Trophoblast cell (in vitro differentiated cells and primary cell): ENCODE results near the gene TAS2R20. TPM values are rescaled to one million over a fixed set of nuclear protein-coding genes. Genes with fewer than 3 reads are reported as not detected.
"Not testable (repeated sequence)": the region's sequence is repeated elsewhere in the genome, so short reads cannot be mapped to it uniquely, and the experiment has no call there.

Source experiments
- DNase-seq, 2 donors: peaks; one replicate each; pipeline ENCODE4 v3.0.0-alpha.2; 2016
- H2AFZ ChIP-seq: 2 replicates; pipeline ENCODE4 v1.6.1; 2013; ENCODE audit warnings: low read length, moderate library complexity, mild to moderate bottlenecking; ENCODE audit not compliant: insufficient read depth, poor library complexity
- H2AK5ac ChIP-seq: 2 replicates; pipeline ENCODE4 v1.6.1; 2013; ENCODE audit warnings: mild to moderate bottlenecking, low read length
- H2BK120ac ChIP-seq: 2 replicates; pipeline ENCODE4 v1.6.1; 2013; ENCODE audit warnings: low read length, mild to moderate bottlenecking, moderate library complexity; ENCODE audit not compliant: insufficient read depth, poor library complexity
- H2BK12ac ChIP-seq: 2 replicates; pipeline ENCODE4 v1.6.1; 2013; ENCODE audit warnings: mild to moderate bottlenecking, low read length, moderate library complexity
- H2BK5ac ChIP-seq: 2 replicates; pipeline ENCODE4 v1.6.1; 2013; ENCODE audit warnings: low read length, low read depth, moderate library complexity, mild to moderate bottlenecking; ENCODE audit not compliant: poor library complexity
- H3K14ac ChIP-seq: 2 replicates; pipeline ENCODE4 v1.6.1; 2013; ENCODE audit warnings: mild to moderate bottlenecking, low read length
- H3K18ac ChIP-seq: 2 replicates; pipeline ENCODE4 v1.6.1; 2013; ENCODE audit warnings: mild to moderate bottlenecking, low read length
- H3K23ac ChIP-seq: 2 replicates; pipeline ENCODE4 v1.6.1; 2013; ENCODE audit warnings: low read length
- H3K27ac ChIP-seq: 2 replicates; pipeline ENCODE4 v1.5.1; 2013; ENCODE audit warnings: low read depth, mild to moderate bottlenecking, inconsistent platforms, low read length, moderate library complexity
- H3K27me3 ChIP-seq: 2 replicates; pipeline ENCODE4 v1.6.1; 2013; ENCODE audit warnings: inconsistent platforms, mild to moderate bottlenecking, low read length, moderate library complexity; ENCODE audit not compliant: insufficient read depth
- H3K36me3 ChIP-seq, 2 experiments: 1 replicate in 1 of 2; 2 replicates in 1 of 2; pipeline ENCODE4 v1.6.1; 2013; ENCODE audit warnings: low read length in 2 of 2, mild to moderate bottlenecking in 2 of 2, moderate library complexity in 1 of 2; ENCODE audit not compliant: insufficient read depth in 2 of 2, control insufficient read depth in 1 of 2
- H3K4ac ChIP-seq: 2 replicates; pipeline ENCODE4 v1.6.1; 2013; ENCODE audit warnings: low read depth, mild to moderate bottlenecking, low read length, moderate library complexity
- H3K4me1 ChIP-seq, 2 experiments: 1 replicate in 1 of 2; 2 replicates in 1 of 2; pipeline ENCODE4 v1.6.1; 2013; ENCODE audit warnings: low read length in 2 of 2, mild to moderate bottlenecking in 2 of 2, moderate library complexity in 1 of 2; ENCODE audit not compliant: insufficient read depth in 2 of 2, control insufficient read depth in 1 of 2
- H3K4me2 ChIP-seq: 2 replicates; pipeline ENCODE4 v1.6.1; 2013; ENCODE audit warnings: inconsistent platforms, mild to moderate bottlenecking, low read length, moderate library complexity
- H3K4me3 ChIP-seq: 2 replicates; pipeline ENCODE4 v1.5.1; 2013; ENCODE audit warnings: mild to moderate bottlenecking, low read depth, low read length, inconsistent platforms
- H3K79me1 ChIP-seq: one replicate; pipeline ENCODE4 v1.6.1; 2013; ENCODE audit warnings: low read length
- H3K79me2 ChIP-seq: 2 replicates; pipeline ENCODE4 v1.6.1; 2013; ENCODE audit warnings: low read length, mild to moderate bottlenecking; ENCODE audit not compliant: control insufficient read depth, insufficient read depth, poor library complexity
- H3K9ac ChIP-seq: 2 replicates; pipeline ENCODE4 v1.6.1; 2013; ENCODE audit warnings: mild to moderate bottlenecking, low read length
- H3K9me3 ChIP-seq: 2 replicates; pipeline ENCODE4 v1.6.1; 2013; ENCODE audit warnings: low read depth, mild to moderate bottlenecking, control low read depth, inconsistent platforms, low read length; ENCODE audit not compliant: insufficient read depth
- H4K12ac ChIP-seq: 2 replicates; pipeline ENCODE4 v1.6.1; 2013; ENCODE audit warnings: low read depth, mild to moderate bottlenecking, low read length, moderate library complexity
- H4K8ac ChIP-seq: 2 replicates; pipeline ENCODE4 v1.6.1; 2013; ENCODE audit warnings: low read depth, mild to moderate bottlenecking, low read length, moderate library complexity
- H4K91ac ChIP-seq: one replicate; pipeline ENCODE4 v1.6.1; 2013; ENCODE audit warnings: low read depth, mild to moderate bottlenecking, low read length, moderate library complexity
- WGBS: extraction: QIAGEN DNeasy Blood & Tissue Kit; methylation state at CpG from one replicate; pipeline ENCODE4 v1.1.7; 2013; ENCODE audit warnings: missing lambda C conversion rate; ENCODE audit not compliant: insufficient read length, insufficient coverage; ENCODE audit errors: extremely low coverage; 5-methylcytosine and 5-hydroxymethylcytosine counted together
- polyA plus RNA-seq: library from polyadenylated mRNA; stranded (reverse); fragments of 200-250 nt; gene quantifications from 2 replicates; pipeline ENCODE4 v1.2.3, GENCODE V29; 2013

Gene TAS2R20, protein sequence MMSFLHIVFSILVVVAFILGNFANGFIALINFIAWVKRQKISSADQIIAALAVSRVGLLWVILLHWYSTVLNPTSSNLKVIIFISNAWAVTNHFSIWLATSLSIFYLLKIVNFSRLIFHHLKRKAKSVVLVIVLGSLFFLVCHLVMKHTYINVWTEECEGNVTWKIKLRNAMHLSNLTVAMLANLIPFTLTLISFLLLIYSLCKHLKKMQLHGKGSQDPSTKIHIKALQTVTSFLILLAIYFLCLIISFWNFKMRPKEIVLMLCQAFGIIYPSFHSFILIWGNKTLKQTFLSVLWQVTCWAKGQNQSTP
- 0.11 and 0.14 TPM in 2 replicates for polyA plus RNA-seq

DNA sequence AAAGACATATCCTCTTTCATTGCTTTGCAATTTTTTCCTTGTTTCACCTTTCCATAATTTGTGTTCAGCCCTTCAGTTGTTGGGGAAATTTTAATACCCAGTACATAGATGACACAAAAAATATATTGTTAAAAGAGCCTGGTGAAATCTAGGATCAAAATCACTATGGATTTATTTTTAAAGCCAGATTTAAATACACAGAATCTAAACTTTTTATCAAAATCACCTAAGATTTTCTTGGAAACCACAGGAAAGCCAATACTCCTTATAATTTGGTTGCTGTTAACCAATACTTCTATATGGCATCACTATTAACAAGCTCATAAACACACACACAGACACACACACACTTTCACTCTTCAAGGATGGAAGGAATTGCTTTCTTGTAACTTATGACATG is at the start of gene TAS2R20:
Gene TAS2R20 (minus strand): TSS at position 101 of the 400 bp plus-strand sequence. CDS start 429 bp downstream, outside the sequence.
- Histone ChIP-seq H3K9me3 (no peaks in the 10 kb centered on the region), H3K79me2 (no peaks in the 10 kb centered on the region), H3K9ac (no peak within 1 kb of the TSS), H3K4me1 (no peaks in the 10 kb centered on the region), H2AFZ (no peak within 1 kb of the TSS), H3K18ac (no peak within 1 kb of the TSS), H3K36me3 (peaks cover 0 to 7% of the 10 kb centered on the region in 2 experiments), H3K27me3 (no peaks in the 10 kb centered on the region), H4K8ac (no peak within 1 kb of the TSS), H3K4ac (no peak within 1 kb of the TSS), H3K27ac (no peak within 1 kb of the TSS), H4K91ac (no peak within 1 kb of the TSS), H3K14ac (no peak within 1 kb of the TSS), H2BK12ac (no peak within 1 kb of the TSS), H3K79me1 (no peaks in the 10 kb centered on the region), H2BK5ac (no peak within 1 kb of the TSS), H2BK120ac (no peak within 1 kb of the TSS), H3K4me2 (no peak within 1 kb of the TSS), H3K23ac (no peak within 1 kb of the TSS), H3K4me3 (no peak within 1 kb of the TSS), H4K12ac (no peak within 1 kb of the TSS), H2AK5ac (no peak within 1 kb of the TSS)
- no peak for DNase-seq

DNA sequence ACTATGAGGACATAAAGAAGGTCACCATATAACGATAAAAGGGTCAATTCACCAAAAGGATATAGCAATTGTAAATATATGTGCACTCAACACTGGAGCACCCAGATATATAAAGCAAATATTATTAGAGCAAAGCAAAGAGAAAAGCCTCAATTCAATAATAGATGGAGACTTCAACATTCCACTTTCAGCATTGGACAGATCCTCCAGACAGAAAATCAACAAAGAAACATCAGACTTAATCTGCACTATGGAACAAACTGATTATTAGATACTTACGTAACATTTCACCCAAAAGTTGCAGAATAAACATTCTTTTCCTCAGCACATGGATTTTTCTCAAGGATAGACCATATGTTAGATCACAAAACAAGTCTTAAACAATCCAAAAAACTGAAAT is 43.3 kb upstream of the TAS2R20 start:
- not testable (repeated sequence) for H2BK5ac ChIP-seq, H3K4me3 ChIP-seq, H3K36me3 ChIP-seq, H2AK5ac ChIP-seq, H3K4ac ChIP-seq, H2BK12ac ChIP-seq, H3K79me2 ChIP-seq, H3K23ac ChIP-seq, H4K8ac ChIP-seq, H3K27ac ChIP-seq, H3K14ac ChIP-seq, H3K79me1 ChIP-seq, H3K9me3 ChIP-seq, H3K4me2 ChIP-seq, H3K18ac ChIP-seq, H3K9ac ChIP-seq, H3K27me3 ChIP-seq, H4K12ac ChIP-seq, H2AFZ ChIP-seq, DNase-seq, H4K91ac ChIP-seq, H2BK120ac ChIP-seq, H3K4me1 ChIP-seq
- no CpG with 5 or more reads among the region's 2 CpGs for WGBS

DNA sequence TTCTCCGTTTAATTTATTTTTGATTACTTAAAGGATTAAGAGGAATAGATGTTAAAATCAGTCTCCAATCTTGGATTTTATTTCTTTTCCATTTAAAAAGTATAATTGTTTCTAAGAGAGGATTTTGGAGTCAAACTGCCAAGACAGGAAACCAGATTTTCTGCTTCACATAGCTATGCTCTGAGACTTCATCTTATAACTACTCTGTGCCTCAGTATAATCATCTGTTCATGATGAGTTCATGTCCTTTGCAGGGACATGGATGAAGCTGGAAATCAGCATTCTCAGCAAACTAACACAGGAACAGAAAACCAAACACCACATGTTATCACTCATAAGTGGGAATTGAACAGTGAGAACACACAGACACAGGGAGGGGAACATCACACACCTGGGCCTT is 42.1 kb upstream of the TAS2R20 start:
- H3K79me1 ChIP-seq, result no peaks in the 10 kb centered on the region
- H3K4ac ChIP-seq, result no peak overlapping the region
- no peak overlapping the region for H2BK12ac ChIP-seq
- no peak overlapping the region for H3K14ac ChIP-seq
- no peak overlapping the region for H4K12ac ChIP-seq
- H2BK5ac ChIP-seq, result no peak overlapping the region
- H3K4me3 ChIP-seq, result no peak overlapping the region
- no peak overlapping the region for H2AK5ac ChIP-seq
- H3K79me2 ChIP-seq, result no peaks in the 10 kb centered on the region
- no peaks in the 10 kb centered on the region for H3K9me3 ChIP-seq
- no peaks in the 10 kb centered on the region for H3K27me3 ChIP-seq
- no peak overlapping the region for H3K9ac ChIP-seq
- H2BK120ac ChIP-seq, result no peak overlapping the region
- WGBS, result no CpG with 5 or more reads among the region's 1 CpG
- H3K23ac ChIP-seq, result no peak overlapping the region
- no peak overlapping the region for H2AFZ ChIP-seq
- no peak overlapping the region for H4K91ac ChIP-seq
- H3K36me3 ChIP-seq, result no peaks in the 10 kb centered on the region
- no peak overlapping the region for H3K27ac ChIP-seq
- no peak overlapping the region for H3K18ac ChIP-seq
- H4K8ac ChIP-seq, result no peak overlapping the region
- H3K4me2 ChIP-seq, result no peak overlapping the region
- peak in 1 of 2 donors; percentile 22 for DNase-seq
- no peaks in the 10 kb centered on the region for H3K4me1 ChIP-seq

DNA sequence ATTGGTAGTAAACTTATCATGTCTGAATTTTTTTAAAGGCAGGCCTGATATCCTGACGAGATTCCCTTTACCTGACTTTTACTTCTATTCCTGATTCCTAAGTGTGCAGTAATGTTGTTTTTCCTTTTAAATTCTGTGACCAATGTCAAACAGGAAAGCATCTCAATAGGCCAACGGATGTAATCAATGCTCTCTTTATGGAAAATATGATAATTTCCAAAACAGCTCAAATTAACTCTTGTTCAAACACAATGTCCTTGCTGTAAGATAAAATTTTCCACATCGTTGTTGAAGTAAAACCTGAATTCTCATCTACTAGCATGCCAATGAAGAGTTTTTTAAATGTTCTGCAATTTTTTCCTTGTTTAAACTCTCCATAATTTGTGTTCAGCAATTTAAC is 41.1 kb upstream of the TAS2R20 start:
- no CpG with 5 or more reads among the region's 3 CpGs for WGBS
- no peaks in the 10 kb centered on the region for H3K4me1 ChIP-seq

More for the DNA sequence above, 41.1 kb upstream of the TAS2R20 start:
- Histone ChIP-seq H3K4me2 (no peak overlapping the region), H3K4ac (no peak overlapping the region), H2AK5ac (no peak overlapping the region), H3K36me3 (no peaks in the 10 kb centered on the region), H3K14ac (no peak overlapping the region), H3K27me3 (no peaks in the 10 kb centered on the region), H2BK120ac (no peak overlapping the region), H4K8ac (no peak overlapping the region), H2BK12ac (no peak overlapping the region), H3K79me2 (no peaks in the 10 kb centered on the region), H2AFZ (no peak overlapping the region), H4K12ac (no peak overlapping the region), H3K18ac (no peak overlapping the region), H3K4me3 (no peak overlapping the region), H4K91ac (no peak overlapping the region), H3K9ac (no peak overlapping the region), H3K23ac (no peak overlapping the region), H2BK5ac (no peak overlapping the region), H3K9me3 (no peaks in the 10 kb centered on the region), H3K79me1 (no peaks in the 10 kb centered on the region), H3K27ac (no peak overlapping the region)
- no peak for DNase-seq
